Activated B cell treated with CpG ODN at 0.5 μM for 24 hours (primary cell): Measurements from ENCODE around the gene CHST13. TPM values are rescaled to one million over a fixed set of nuclear protein-coding genes. Genes with fewer than 3 reads are reported as not detected.
A peak's percentile ranks its signal among the peaks of the same experiment; 100 is the strongest.

Experiments
- ATAC-seq: fragments of 200-7000 bp; cut with Tn5 transposase; one replicate; pipeline ENCODE4 v1.10.0; 2021; ENCODE audit warnings: low read depth, mild to moderate bottlenecking, moderate library complexity
- CTCF ChIA-PET: fragments of 350-600 bp; sonication (Branson Sonifier 250); formaldehyde crosslinking; loops from one replicate; lab custom pipeline; 2021; ENCODE audit warnings: antibody characterized with exemption; lab: Charles Lee
- POLR2A ChIA-PET: fragments of 350-600 bp; sonication (Branson Sonifier 250); formaldehyde crosslinking; loops from one replicate; lab custom pipeline; 2021; ENCODE audit warnings: antibody characterized with exemption; lab: Charles Lee
- DNase-seq: peaks from one replicate; pipeline ENCODE4 v3.0.0; 2022
- H3K27ac Mint-ChIP-seq: one replicate; pipeline ENCODE4 v1.8.0; 2020; ENCODE audit warnings: mixed read lengths
- H3K27me3 Mint-ChIP-seq: one replicate; pipeline ENCODE4 v1.8.0; 2021; ENCODE audit warnings: mixed read lengths
- H3K36me3 Mint-ChIP-seq: one replicate; pipeline ENCODE4 v1.8.0; 2021; ENCODE audit warnings: low read depth, mixed read lengths
- H3K4me1 Mint-ChIP-seq: one replicate; pipeline ENCODE4 v1.8.0; 2021; ENCODE audit warnings: mixed read lengths
- H3K4me3 Mint-ChIP-seq: one replicate; pipeline ENCODE4 v1.8.0; 2020; ENCODE audit warnings: mild to moderate bottlenecking, mixed read lengths
- H3K9me3 Mint-ChIP-seq: one replicate; pipeline ENCODE4 v1.8.0; 2020; ENCODE audit warnings: mixed read lengths
- intact Hi-C: fragments of 100-400 bp; cut with micrococcal nuclease; formaldehyde crosslinking; loops from one replicate; pipeline ENCODE4 v1.15.1; 2024
- total RNA-seq: library from RNA; stranded (reverse); gene quantifications from 2 replicates; pipeline ENCODE4 v1.2.3, GENCODE V29; 2022
- TF ChIP-seq, protein P1 (sequence below): fragments of 200-600 bp; IDR thresholded peaks from one replicate; pipeline ENCODE4 v1.8.0; 2022; ENCODE audit warnings: antibody characterized with exemption, mild to moderate bottlenecking

CHST13 gene
- total RNA-seq, 1 donor from 2014 or later = not detected

DNA sequence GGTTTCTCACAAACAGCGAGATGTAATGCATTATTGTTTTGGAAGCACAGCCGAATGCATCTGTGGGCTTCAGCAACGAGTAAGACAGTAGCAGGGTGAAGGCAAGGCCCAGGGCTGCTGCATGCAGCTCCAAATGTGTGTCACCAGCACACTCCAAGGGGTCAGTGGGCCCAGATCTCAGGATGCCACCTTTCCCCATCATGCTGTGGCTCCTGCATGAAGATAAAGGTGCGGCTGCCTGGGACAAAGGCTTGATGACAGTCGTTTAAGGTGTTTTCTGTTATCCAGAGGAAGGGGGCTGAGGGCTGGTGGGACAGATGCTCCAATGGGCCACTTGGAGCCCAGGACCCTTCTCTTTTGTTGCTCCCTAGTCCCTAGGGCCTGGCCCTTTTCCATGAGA, 21.6 kb downstream of the CHST13 start:
- Mint-ChIP-seq H3K27ac (no peak overlapping the region), H3K4me3 (no peak overlapping the region), H3K9me3 (no peaks in the 10 kb centered on the region), H3K4me1 (no peaks in the 10 kb centered on the region), H3K27me3 (peaks cover 4% of the 10 kb centered on the region), H3K36me3 (no peaks in the 10 kb centered on the region)
- TF ChIP-seq, protein P1, sequence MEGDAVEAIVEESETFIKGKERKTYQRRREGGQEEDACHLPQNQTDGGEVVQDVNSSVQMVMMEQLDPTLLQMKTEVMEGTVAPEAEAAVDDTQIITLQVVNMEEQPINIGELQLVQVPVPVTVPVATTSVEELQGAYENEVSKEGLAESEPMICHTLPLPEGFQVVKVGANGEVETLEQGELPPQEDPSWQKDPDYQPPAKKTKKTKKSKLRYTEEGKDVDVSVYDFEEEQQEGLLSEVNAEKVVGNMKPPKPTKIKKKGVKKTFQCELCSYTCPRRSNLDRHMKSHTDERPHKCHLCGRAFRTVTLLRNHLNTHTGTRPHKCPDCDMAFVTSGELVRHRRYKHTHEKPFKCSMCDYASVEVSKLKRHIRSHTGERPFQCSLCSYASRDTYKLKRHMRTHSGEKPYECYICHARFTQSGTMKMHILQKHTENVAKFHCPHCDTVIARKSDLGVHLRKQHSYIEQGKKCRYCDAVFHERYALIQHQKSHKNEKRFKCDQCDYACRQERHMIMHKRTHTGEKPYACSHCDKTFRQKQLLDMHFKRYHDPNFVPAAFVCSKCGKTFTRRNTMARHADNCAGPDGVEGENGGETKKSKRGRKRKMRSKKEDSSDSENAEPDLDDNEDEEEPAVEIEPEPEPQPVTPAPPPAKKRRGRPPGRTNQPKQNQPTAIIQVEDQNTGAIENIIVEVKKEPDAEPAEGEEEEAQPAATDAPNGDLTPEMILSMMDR = no peak
- intact Hi-C loops = no loop called here
- peak; percentile 3 for DNase-seq
- ChIA-PET POLR2A (no interaction called here), CTCF (no interaction called here)
- ATAC-seq = no peak

DNA sequence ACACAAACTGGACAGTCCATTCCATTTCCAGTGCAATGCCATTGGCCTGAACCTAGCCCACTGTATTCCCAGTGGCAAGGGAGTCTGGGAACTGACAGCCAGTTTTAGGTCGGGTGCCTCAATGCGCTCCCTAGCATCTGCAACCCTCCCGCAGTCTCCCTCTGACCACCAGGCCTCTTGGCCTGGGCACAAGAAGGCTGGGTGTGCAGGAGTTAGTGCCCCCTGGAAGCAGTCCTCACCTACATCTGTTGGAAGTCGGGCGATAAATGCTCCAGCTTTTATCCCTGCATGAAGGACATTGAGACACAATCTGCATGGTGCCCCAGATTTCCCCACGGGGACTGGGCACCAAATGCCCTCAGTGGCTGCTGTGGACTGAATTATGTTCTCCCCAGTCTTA, 22.1 kb downstream of the CHST13 start:
- H3K4me1 Mint-ChIP-seq = no peaks in the 10 kb centered on the region
- no peak overlapping the region for H3K27ac Mint-ChIP-seq
- no peak overlapping the region for H3K4me3 Mint-ChIP-seq
- CTCF ChIA-PET = no interaction called here
- DNase-seq (peak; percentile 11), ATAC-seq (no peak)
- peaks cover 8% of the 10 kb centered on the region for H3K27me3 Mint-ChIP-seq
- TF ChIP-seq, protein P1 = no peak
- H3K36me3 Mint-ChIP-seq = no peaks in the 10 kb centered on the region
- intact Hi-C loops = no loop called here
- POLR2A ChIA-PET = no interaction called here
- no peaks in the 10 kb centered on the region for H3K9me3 Mint-ChIP-seq

DNA sequence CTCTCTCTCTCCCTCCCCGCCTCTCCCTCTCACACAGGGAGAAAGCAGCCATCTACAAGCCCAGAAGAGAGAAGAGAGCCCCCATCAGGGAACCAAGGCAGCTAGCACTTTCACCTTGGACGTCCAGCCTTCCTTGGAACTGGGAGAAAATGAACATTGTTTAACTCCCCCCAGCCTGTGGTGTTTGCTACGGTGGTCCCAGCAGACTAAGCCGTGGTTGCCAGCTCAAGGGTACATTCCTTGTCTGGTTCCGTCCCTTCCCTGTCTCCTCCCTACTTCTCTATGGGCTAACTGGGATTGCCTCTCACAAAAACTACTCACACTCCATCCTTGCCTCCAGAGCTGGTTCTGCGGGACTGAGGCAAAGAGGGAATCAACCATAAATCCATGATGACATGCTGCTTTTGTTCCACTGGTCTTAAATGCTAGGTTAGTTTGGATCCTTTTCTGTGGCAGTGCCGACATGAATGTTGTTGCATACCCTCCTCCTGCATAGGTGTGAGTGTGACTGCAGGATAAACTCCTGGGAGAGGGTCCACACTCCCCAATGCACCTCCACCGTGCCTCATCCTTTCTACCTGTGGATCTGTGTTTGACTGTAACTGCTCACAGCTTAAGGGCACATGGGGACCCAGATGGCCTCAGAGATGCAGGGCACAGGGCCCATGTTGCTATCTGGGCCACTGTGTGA, 22.7 kb downstream of the CHST13 start:
- TF ChIP-seq, protein P1 = no peak
- intact Hi-C loops = no loop called here
- POLR2A ChIA-PET = no interaction called here
- DNase-seq (peak; percentile 4), ATAC-seq (no peak)
- Mint-ChIP-seq H3K4me3 (no peak overlapping the region), H3K27ac (no peak overlapping the region), H3K36me3 (no peaks in the 10 kb centered on the region), H3K4me1 (no peaks in the 10 kb centered on the region), H3K27me3 (peaks cover 10% of the 10 kb centered on the region), H3K9me3 (no peaks in the 10 kb centered on the region)
- CTCF ChIA-PET = no interaction called here

DNA sequence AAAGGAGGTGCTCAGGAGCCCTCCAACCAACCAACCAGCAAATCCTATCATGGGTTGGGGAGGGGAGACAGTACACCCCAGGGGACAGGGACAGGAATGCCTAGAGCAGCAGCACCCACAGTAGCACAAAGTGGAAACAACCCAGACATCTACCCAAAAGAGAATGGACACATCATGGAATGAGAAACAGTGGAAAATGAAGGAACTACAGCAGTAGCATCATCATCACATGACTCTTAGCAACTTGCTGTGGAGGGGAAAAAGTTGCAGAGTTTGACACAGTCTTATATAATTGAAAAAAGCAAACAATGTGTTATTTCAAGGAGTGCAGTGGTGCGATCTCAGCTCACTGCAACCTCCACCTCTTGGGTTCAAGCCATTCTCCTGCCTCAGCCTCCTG, 23.8 kb downstream of the CHST13 start:
- Mint-ChIP-seq H3K4me1 (no peaks in the 10 kb centered on the region), H3K9me3 (no peaks in the 10 kb centered on the region), H3K36me3 (no peaks in the 10 kb centered on the region), H3K4me3 (no peak overlapping the region), H3K27ac (no peak overlapping the region), H3K27me3 (peaks cover 10% of the 10 kb centered on the region)
- TF ChIP-seq, protein P1 = no peak
- intact Hi-C loops = no loop called here
- CTCF ChIA-PET = no interaction called here
- POLR2A ChIA-PET = no interaction called here
- no peak for DNase-seq
- no peak for ATAC-seq

DNA sequence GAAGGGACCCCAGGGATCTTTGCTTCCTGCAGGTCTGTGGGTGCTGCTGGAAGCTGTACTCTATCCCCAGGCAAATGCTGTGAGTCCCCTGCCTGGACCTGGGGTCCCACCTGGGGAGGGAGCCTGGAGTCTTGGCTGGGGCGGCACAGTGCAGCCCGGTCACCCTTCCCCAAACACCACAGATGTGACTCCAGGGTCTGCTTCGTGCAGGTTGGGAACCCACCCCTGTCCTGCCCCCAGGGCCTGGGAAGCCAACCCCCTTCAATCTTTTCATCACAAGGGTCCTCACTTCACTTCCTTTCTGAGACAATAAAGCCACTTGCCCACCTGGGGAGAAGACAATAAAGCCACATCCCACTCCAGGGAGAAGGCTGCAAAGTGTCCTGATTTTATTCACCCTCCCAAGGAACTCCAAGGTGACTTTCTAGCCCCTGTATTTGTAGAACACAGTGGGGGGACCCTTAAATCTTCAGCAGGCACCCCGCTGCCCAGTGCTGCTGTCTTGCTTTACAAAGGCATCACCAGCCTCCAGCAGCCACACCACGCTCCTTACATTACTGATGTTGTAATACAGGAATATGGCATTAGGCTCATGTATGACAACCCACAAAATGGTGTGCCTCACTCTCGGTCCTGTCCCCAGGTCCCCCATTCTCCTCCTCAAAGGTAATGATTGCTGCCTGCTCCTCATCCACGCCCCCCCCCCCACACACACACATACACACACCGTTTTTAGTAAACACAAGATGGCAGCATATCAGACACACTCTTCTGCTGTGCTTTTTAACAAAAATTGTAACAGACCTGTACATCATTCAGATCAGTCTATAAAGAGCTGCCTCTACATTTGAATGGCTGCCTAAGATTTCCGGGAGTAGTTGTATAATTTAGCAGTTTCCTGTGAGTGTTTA, 24.9 kb downstream of the CHST13 start:
- CTCF ChIA-PET = no interaction called here
- H3K4me3 Mint-ChIP-seq = no peak overlapping the region
- ATAC-seq = no peak
- intact Hi-C loops = no loop called here
- no peak for DNase-seq
- no peak overlapping the region for H3K27ac Mint-ChIP-seq
- POLR2A ChIA-PET = no interaction called here
- no peaks in the 10 kb centered on the region for H3K4me1 Mint-ChIP-seq
- TF ChIP-seq, protein P1 = no peak
- no peaks in the 10 kb centered on the region for H3K36me3 Mint-ChIP-seq
- peaks cover 10% of the 10 kb centered on the region for H3K27me3 Mint-ChIP-seq
- H3K9me3 Mint-ChIP-seq = no peaks in the 10 kb centered on the region
